ENCODE measurements around the gene FCHSD1.

The FCHSD1 gene
- total RNA-seq, result 163 to 204 (median 183) reads per million in 4 experiments

GRCh38 chr5:141650851-141651727, at the start of gene FCHSD1:
Gene FCHSD1, minus strand, starts transcription at chr5:141651418. Its CDS starts 50 bp downstream, at chr5:141651368.
- DNase-seq, result peak; percentile 77

- DNase-seq, result no peak
Measured at GRCh38 chr5:141697586-141697985, 46.4 kb upstream of the FCHSD1 start.

GRCh38 chr5:141696431-141696830, 45.2 kb upstream of the FCHSD1 start:
- DNase-seq, result no peak

DNA sequence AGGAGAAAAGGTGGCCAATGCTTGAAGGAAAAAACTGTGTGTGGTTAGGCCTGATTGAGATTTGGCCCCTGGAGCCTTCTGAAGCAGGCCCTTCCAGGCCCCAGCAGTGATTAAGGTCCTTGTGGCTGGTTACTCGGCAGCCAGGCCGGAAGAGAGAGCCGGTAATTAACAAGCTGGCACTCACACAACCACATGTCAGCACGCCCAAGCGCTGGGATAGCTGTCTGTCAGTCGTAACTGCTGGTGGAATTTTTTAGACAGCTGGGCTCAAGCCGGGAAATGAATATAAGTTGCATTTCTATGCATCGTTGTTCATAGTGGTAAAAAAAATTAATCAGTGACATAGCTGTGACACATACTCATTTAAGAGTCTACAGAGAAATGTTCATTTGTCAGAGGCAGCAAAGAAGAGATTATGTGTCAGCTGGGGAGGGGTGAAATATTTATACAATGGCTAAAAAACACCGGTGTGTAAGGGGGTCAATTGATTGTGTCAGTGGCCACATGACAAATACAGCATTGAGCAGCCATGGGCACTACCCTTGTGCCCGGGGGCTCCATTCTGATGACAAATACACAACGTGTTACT, 44.5 kb upstream of the FCHSD1 start:
- no peak for DNase-seq

GRCh38 chr5:141694479-141694878, 43.3 kb upstream of the FCHSD1 start:
- DNase-seq, result no peak

- no peak for DNase-seq
Measured at GRCh38 chr5:141692919-141693725, 41.9 kb upstream of the FCHSD1 start.

DNA sequence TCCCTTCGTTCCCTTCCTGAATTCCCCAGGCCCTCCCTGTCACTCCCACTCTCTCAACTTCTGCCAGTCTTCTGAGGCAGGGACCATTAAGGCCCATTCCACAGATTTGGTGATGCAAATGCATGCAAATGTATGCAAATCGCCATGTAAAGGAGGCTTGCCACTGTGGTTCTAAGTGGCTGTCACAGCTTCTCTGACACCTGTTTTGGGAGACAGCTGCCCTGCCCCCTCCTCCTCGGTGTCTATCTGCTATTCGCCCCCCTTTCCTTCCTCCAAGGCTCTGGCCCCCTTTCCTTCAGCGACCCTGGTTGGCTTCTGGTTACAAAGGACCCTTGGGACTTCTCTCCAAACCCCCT, 41.3 kb upstream of the FCHSD1 start:
- no peak for DNase-seq

DNA sequence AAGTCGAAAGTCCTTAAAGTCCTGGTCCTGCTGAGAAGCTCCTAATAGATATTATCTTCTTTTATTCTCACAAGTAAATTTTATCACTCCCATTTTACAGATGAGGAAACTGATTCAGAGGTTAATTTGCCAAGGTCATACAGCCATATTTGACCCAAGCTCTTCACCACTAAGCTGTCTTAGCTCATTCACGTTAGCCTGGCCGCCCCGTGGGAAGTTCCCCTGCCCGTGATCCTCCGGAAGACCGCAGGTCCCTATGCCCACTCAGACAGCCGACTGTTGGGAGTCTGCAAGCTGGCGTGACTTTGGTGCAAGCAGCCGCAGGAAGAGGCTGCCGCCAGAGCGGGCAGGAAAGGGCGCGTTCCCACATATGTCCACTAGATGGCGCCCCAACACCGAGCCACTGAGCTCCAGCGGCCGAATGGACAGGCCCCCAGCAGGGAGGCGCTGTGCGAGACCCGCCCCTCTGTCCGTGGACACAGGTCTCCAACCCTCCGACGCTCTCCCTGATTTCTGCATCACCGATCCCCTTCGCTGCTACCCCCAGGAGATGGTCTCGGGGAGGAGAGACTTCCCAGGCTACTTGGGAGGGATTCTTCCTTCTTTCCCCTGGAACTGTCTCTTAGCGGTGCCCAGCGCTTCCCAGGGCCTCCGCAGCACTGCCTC, 40.8 kb upstream of the FCHSD1 start:
- peak; percentile 76 for DNase-seq

DNA sequence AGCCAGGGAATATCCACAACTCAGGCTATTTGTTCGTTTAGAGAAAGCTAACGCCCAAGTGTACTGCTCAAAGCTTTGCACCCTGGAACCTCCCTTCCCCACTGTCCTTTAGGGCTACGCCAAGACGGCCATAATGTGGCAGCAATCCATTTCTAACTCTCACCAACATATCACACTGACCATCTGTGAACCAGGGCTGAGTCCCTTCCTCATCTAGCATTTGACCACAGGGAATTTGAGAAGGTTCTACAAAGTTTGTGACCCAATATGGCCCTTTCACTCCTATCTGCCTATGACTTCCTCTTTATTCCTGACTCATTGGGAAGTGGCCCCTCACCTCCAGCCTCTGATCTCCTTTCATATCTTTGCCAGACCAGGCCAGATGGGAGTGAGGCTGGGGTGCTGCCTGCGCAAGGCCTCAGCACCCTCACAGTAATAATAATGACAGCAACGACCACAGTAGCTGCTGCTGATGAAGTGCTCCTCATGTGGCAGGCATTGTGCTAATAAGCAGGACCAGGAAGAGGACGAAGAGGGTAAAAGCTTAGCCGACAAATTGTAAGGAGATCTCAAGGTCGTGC, 40.2 kb upstream of the FCHSD1 start:
- no peak for DNase-seq

DNA sequence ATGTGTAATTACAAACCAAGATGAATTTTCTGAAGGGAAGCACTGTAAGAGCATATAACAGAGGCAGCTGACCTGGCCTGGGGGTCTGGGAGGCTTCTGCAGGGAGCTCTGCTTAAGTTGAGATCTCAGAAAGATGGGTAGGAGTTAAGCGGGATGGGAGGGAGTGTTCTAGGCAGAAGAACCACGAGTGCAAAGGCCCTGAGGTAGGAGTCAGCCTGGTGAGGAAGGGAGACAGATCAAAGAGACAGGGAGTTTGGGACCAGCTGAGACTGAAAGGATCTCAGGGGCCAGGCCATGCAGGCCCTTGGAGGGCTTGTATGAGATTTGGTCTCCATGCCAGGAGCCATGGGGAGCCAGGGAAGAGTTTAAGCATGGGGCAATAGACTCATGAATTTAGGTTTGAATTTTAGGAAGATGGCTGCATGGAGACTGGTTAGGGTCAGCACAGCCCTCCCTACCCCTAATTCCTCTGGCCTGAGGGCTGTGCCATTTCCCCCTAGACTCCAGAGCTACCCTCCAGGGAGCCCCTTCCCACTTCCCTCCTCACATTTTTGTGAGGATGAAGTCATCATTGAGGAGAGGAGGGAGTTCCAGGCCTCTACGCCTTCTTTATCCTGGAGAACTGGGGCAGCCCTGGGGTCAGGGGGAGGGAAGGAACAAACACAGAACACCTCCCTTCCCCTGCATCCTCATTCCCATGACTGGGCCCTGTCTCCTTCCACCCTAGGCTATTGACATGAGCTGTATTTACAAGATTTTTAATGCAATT, 35.6 kb upstream of the FCHSD1 start:
- DNase-seq, result no peak

DNA sequence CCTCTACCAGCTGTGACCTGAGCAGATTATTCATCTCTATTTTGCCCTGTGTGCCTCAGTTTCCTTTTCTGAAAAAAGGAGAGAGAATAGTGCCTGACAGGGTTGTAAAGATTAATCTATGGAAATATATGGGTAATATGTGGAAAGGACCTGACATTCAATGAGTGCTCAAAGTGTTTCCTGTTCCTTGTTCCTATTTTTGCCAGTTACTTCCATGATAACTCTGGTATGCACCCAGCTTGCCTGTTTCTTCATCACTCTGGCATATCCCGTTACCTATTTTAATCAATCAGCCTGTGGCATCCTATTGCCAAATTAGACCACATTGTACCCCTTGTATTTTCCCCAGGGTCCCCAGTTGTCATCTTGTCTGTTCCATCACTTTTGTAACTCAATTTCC, 34.4 kb upstream of the FCHSD1 start:
- no peak for DNase-seq

GRCh38 chr5:141683596-141684141, 32.5 kb upstream of the FCHSD1 start:
- no peak for DNase-seq

GRCh38 chr5:141681695-141682641, 30.8 kb upstream of the FCHSD1 start, which contains the start of gene ARAP3:
Gene ARAP3, minus strand, starts transcription at chr5:141682230. Its CDS starts 1,744 bp downstream, at chr5:141680486.
- peak; percentile 10 for DNase-seq

- DNase-seq, result no peak
Measured at GRCh38 chr5:141681295-141681694, 30.1 kb upstream of the FCHSD1 start.

DNA sequence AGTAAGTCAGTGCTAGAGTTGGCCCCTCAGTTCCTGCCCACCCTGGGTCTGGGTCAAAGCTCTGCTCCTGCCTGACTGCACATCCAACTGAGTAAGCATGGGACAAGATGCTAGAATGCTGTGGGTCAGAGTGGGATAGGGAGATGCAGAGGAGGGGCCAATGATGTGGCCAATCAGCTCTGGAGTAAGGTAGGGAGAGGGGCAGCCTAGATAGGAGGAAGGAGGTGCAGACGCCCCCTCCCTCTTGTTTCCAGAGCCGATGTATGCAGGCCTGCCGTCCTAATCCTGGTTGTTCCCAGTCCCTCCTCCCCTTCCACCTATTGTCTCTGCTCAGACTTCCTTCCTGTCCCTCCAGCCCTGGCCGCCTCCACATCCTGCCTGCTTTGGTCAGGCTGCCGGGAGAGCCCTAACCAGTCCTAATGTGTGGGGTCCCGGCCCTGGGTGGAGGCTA, 29.6 kb upstream of the FCHSD1 start:
- DNase-seq, result no peak

- DNase-seq, result no peak
Measured at GRCh38 chr5:141680178-141680577, 29.0 kb upstream of the FCHSD1 start.

DNA sequence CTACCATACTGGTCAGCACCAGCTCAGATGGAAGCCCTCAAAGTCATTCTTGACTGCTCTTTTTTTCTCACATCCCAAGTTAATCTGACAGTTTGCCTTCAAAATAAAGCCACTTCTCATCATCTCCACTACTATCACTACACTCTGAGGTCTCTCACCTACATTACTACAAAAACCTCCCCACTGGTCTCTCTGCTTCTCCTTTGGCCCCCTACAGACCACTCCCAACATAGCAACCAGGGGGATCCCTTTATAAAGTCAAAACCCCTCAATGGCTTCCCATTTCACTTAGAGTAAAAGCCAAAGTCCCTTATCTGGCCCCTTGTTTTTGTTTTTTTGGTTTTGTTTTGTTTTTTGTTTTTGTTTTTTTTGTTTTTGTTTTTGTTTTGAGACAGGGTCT, 26.2 kb upstream of the FCHSD1 start:
- no peak for DNase-seq

- DNase-seq, result no peak
Measured at GRCh38 chr5:141675672-141676071, 24.5 kb upstream of the FCHSD1 start.

- DNase-seq, result no peak
Measured at GRCh38 chr5:141674747-141675146, 23.5 kb upstream of the FCHSD1 start.

Measured in effector CD8-positive, alpha-beta T cell (primary cell).